ENCODE measurements around the gene CPNE5.

DNA sequence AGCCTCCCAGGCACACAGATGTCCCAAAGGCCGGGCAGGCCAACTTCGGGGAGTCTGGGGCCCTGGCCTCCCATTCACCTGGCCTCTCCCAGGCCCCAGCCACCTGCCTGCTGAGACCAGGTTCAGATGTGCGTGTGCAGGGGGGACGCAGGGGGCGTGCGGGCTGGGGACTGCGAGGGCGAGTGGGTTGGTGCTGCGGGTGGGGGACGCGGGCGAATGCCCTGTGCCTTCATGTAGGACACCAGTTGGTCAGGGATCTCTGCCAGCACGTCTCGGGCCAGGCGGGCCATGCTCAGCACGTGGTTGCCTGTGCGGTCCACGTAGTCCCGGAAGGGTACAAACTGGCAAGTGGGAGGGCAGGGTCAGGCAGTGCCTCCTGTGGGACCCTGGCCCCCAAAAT, 97.1 kb downstream of the CPNE5 start:
- no peak for TF ChIP-seq CTCF (IDR thresholded peaks at IDR 0.05; ENCODE audit: low read length)
- no peak for TF ChIP-seq EZH2phosphoT487 (IDR thresholded peaks at IDR 0.05; ENCODE audit: low read length)

All from MM.1S (cell line).